Hepatocyte (in vitro differentiated cells): ENCODE measurements around the gene PRDM7. TPM values are rescaled to one million over a fixed set of nuclear protein-coding genes. Genes with fewer than 3 reads are reported as not detected.
"Not testable (repeated sequence)": the region's sequence is repeated elsewhere in the genome, so short reads cannot be mapped to it uniquely, and the experiment has no call there.

Experiments
- DNase-seq: peaks from one replicate; pipeline ENCODE4 v3.0.0-alpha.2; 2016; ENCODE audit warnings: low spot score
- H2AFZ ChIP-seq: fragments of 200-600 bp; sonication (generic); 2 replicates; pipeline ENCODE4 v1.6.0; 2016; ENCODE audit warnings: antibody characterized with exemption, mild to moderate bottlenecking
- H3K27ac ChIP-seq: fragments of 200-600 bp; sonication (generic); 2 replicates; pipeline ENCODE4 v1.5.1; 2016; ENCODE audit warnings: mild to moderate bottlenecking
- H3K27me3 ChIP-seq: fragments of 200-600 bp; sonication (generic); 2 replicates; pipeline ENCODE4 v1.6.1; 2016
- H3K36me3 ChIP-seq: fragments of 200-600 bp; sonication (generic); replicated peaks from 2 replicates; pipeline ENCODE4 v1.5.1; 2016; ENCODE audit warnings: low read depth; ENCODE audit not compliant: insufficient read depth
- H3K4me1 ChIP-seq: fragments of 200-600 bp; sonication (generic); 2 replicates; pipeline ENCODE4 v1.5.1; 2016; ENCODE audit warnings: mild to moderate bottlenecking, moderate library complexity; ENCODE audit not compliant: insufficient read depth
- H3K4me2 ChIP-seq: fragments of 200-600 bp; sonication (generic); 2 replicates; pipeline ENCODE4 v1.6.0; 2016
- H3K4me3 ChIP-seq: fragments of 200-600 bp; sonication (generic); 2 replicates; pipeline ENCODE4 v1.5.1; 2016; ENCODE audit warnings: mild to moderate bottlenecking
- H3K79me2 ChIP-seq: fragments of 200-600 bp; sonication (generic); 2 replicates; pipeline ENCODE4 v1.6.0; 2017; ENCODE audit warnings: mild to moderate bottlenecking
- H3K9me2 ChIP-seq: fragments of 200-600 bp; sonication (generic); replicated peaks from 2 replicates; pipeline ENCODE4 v1.6.0; 2017; ENCODE audit warnings: mild to moderate bottlenecking; ENCODE audit not compliant: insufficient read depth
- H3K9me3 ChIP-seq: fragments of 200-600 bp; sonication (generic); 2 replicates; pipeline ENCODE4 v1.5.1; 2016; ENCODE audit warnings: low read depth, mild to moderate bottlenecking
- H4K20me1 ChIP-seq: fragments of 200-600 bp; sonication (generic); 2 replicates; pipeline ENCODE4 v1.6.0; 2016; ENCODE audit warnings: mild to moderate bottlenecking; ENCODE audit not compliant: insufficient read depth, poor library complexity, severe bottlenecking
- WGBS: methylation state at CpG from one replicate; pipeline ENCODE4 v1.1.6; 2016; ENCODE audit warnings: low lambda C conversion rate; ENCODE audit errors: missing lambda C conversion rate; 5-methylcytosine and 5-hydroxymethylcytosine counted together
- polyA plus RNA-seq: library from polyadenylated mRNA; unstranded; fragments of >200 nt; fragmentation: Nextera tagmentation; extraction: Ambion mirVana; gene quantifications from 2 replicates; pipeline ENCODE4 v1.2.1, GENCODE V29; 2016
- total RNA-seq: library from RNA; depleted of rRNA; stranded (reverse); fragments of >200 nt; gene quantifications from 2 replicates; pipeline ENCODE4 v1.2.3, GENCODE V29; 2014
- TF ChIP-seq, protein P1 (sequence below): fragments of 200-600 bp; sonication (generic); IDR thresholded peaks from 2 replicates; pipeline ENCODE4 v1.5.1; 2016; ENCODE audit warnings: antibody characterized with exemption, mild to moderate bottlenecking; ENCODE audit not compliant: poor library complexity

The PRDM7 gene
- total and polyA plus RNA-seq, 2 experiments from 2014 or later, result not detected

DNA sequence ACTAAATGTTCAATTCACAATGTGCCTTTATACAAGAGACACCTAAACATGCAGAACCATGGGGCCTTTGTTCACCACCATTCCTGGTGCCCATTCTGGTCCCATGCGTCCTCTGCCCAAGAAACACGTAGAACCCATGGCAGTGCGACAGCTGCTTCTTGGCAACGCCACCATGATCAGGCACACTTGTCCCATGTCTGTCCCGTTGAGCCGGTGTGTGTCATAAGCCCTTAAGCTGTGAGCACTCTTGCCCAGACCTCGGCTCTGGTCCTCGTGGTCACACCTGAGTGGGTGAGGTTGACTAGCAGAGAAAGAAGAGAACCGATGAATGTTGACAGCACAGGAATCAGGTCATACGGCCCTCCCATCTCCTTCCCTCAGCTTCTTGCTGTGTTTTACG, 24.2 kb upstream of the PRDM7 start:
- not testable (repeated sequence) for H3K4me2 ChIP-seq, DNase-seq, H3K27me3 ChIP-seq, H4K20me1 ChIP-seq, H3K36me3 ChIP-seq, H3K27ac ChIP-seq, H3K4me1 ChIP-seq, H3K9me3 ChIP-seq, H3K9me2 ChIP-seq, H3K79me2 ChIP-seq, H2AFZ ChIP-seq, H3K4me3 ChIP-seq
- whole genome bisulfite sequencing, result 94% methylated on average over 11 of the region's 11 CpGs

DNA sequence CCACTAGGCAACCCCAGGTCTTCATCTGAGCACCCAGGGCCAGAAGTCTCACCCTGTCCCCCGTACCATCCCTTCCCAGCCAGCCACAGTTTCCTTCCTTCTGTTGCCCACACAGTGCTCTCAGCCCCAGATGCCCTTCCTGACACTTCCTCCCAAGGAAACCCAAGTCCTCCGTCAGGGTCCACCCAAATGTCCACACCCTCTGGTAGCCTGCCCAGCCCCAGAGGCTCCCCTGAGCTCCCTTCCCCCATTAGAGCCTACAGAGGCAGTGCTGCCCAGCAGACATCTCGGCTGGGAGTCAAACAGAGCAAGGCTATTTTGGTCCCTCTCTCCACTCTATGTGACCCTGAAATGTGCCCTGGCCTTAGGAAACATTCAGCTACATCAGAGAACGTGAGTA, 23.7 kb upstream of the PRDM7 start:
- H3K9me2 ChIP-seq, H3K36me3 ChIP-seq, H4K20me1 ChIP-seq, H2AFZ ChIP-seq, DNase-seq, H3K27me3 ChIP-seq, H3K4me3 ChIP-seq, H3K4me2 ChIP-seq, H3K9me3 ChIP-seq, H3K79me2 ChIP-seq, H3K27ac ChIP-seq, H3K4me1 ChIP-seq: not testable (repeated sequence)
- no CpG with 5 or more reads among the region's 4 CpGs for WGBS

DNA sequence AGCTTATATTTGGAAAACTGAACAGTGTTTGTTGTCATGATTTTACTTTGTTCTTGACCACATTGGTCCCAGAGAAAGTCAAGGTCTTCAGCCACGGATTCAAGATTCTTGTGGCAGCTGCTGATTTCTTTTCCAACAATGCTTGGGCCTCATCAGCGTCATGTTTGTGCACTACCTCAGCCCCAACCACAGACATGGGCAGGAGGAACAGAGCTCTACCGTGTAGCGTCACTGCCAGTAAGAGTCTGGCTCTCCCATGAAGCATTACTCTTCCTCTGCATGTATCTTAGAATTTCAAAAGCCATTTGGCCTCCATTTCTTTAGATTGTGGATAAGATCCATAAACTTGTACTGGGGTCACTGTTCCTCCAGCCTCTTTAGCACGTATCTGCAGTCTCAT, 23.1 kb upstream of the PRDM7 start:
- H3K27ac ChIP-seq, result not testable (repeated sequence)

DNA sequence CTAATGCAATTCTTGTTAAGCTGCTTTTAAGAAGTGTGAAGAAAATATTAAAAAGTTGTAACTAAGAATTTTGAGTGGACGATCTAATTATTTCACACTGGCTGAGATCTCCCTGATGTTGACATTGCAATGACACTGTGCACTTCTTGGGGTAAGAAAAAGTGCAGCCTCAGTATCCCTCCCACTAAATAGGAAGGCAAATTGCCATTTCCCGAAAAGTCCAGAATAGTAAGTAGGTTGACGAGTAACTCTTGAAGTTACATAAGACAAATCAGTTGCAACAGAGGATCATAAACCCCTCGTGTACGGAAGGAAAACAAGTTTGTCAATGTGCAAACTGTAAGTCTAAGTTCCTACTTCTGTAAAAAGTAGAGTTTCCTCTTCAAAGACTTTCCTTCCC, 21.8 kb upstream of the PRDM7 start:
- H3K36me3 ChIP-seq, H3K27me3 ChIP-seq, H3K9me2 ChIP-seq, H3K79me2 ChIP-seq, H3K4me1 ChIP-seq, H2AFZ ChIP-seq, H4K20me1 ChIP-seq, H3K4me3 ChIP-seq, H3K27ac ChIP-seq, DNase-seq, H3K9me3 ChIP-seq, H3K4me2 ChIP-seq: not testable (repeated sequence)
- 87% methylated on average over 3 of the region's 5 CpGs for WGBS

More for the DNA sequence above, 23.1 kb upstream of the PRDM7 start:
- WGBS, result 72% methylated on average over 4 of the region's 5 CpGs
- not testable (repeated sequence) for H3K9me3 ChIP-seq, H3K79me2 ChIP-seq, H3K4me1 ChIP-seq, H3K4me3 ChIP-seq, H3K4me2 ChIP-seq, DNase-seq, H3K9me2 ChIP-seq, H4K20me1 ChIP-seq, H3K36me3 ChIP-seq, H2AFZ ChIP-seq, H3K27me3 ChIP-seq

DNA sequence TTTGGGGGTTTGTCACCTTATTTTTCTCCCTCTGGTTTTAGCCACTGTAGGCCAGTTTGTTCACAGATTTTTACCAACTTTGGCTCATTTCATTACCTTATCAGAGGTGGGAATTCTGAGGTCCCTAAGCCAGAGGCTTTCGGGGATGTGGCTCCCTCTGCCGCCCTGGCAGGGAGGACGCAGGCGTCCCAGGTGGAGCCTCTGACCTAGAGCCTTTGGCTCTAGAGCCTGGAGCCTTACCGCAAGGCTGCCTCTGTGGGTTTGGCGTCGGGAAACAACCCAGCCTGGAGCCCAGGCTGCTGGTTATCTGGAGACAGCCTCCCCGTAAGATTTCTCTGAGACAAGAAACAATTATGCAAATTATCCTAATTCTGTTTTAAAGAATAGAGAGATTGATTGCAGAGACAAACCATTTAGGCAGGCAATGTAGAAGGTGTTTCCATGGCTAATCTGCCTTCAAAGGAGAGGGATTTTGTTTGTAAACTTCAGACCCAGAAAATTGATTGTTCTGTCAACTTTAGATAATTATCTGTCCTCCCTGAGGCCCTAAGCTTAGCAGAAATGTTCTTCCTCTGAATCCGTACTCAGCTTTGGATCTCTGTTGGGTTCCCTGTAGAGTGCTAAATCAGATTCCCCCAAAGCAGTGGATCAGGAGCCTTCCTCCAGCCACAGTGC, 20.0 kb upstream of the PRDM7 start:
- not testable (repeated sequence) for H3K4me3 ChIP-seq, H3K79me2 ChIP-seq, H3K27ac ChIP-seq, H3K27me3 ChIP-seq, H3K36me3 ChIP-seq, H3K9me2 ChIP-seq, H2AFZ ChIP-seq, H4K20me1 ChIP-seq, H3K4me1 ChIP-seq, H3K4me2 ChIP-seq, H3K9me3 ChIP-seq
- peak; percentile 32 for DNase-seq
- WGBS, result 22% methylated on average over 9 of the region's 9 CpGs
- TF ChIP-seq, protein P1, sequence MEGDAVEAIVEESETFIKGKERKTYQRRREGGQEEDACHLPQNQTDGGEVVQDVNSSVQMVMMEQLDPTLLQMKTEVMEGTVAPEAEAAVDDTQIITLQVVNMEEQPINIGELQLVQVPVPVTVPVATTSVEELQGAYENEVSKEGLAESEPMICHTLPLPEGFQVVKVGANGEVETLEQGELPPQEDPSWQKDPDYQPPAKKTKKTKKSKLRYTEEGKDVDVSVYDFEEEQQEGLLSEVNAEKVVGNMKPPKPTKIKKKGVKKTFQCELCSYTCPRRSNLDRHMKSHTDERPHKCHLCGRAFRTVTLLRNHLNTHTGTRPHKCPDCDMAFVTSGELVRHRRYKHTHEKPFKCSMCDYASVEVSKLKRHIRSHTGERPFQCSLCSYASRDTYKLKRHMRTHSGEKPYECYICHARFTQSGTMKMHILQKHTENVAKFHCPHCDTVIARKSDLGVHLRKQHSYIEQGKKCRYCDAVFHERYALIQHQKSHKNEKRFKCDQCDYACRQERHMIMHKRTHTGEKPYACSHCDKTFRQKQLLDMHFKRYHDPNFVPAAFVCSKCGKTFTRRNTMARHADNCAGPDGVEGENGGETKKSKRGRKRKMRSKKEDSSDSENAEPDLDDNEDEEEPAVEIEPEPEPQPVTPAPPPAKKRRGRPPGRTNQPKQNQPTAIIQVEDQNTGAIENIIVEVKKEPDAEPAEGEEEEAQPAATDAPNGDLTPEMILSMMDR, result peak; percentile 31

DNA sequence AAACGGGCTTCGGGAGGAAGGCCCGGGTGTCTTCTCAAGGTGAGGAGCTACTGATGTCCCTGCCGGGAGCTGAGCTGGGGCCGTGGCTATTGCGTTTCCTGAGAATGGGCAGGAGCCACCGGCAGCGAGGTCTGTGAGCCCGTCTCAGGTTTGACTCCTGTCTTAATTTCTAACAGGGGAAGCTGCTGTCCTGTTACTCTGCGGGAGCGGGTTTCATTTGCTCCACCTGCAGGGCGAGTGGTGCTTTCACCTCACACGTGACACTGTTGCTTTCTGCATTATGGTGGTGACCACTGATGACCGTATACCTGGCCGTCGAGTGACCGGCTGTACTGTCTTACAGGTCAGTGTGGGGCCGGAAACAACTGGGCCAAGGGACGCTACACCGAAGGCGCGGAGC, 17.7 kb upstream of the PRDM7 start:
- H4K20me1 ChIP-seq, DNase-seq, H2AFZ ChIP-seq, H3K36me3 ChIP-seq, H3K4me1 ChIP-seq, H3K4me2 ChIP-seq, H3K9me3 ChIP-seq, H3K4me3 ChIP-seq, H3K27me3 ChIP-seq, H3K27ac ChIP-seq, H3K9me2 ChIP-seq, H3K79me2 ChIP-seq: not testable (repeated sequence)
- WGBS, result 88% methylated on average over 21 of the region's 22 CpGs

DNA sequence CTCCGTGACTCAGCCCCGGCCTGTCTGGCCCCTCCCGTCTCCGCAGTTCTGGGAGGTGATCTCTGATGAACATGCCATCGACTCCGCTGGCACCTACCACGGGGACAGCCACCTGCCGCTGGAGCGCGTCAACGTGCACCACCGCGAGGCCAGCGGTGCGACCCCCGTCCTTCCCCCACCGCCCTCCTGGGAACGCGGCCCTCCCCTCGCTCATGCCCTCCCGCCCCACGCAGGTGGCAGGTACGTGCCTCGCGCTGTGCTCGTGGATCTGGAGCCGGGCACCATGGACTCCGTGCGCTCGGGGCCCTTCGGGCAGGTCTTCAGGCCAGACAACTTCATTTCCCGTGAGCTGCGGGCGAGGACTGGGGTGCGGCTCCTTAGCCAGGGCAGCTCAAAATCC, 17.2 kb upstream of the PRDM7 start:
- not testable (repeated sequence) for H3K4me2 ChIP-seq, H3K4me1 ChIP-seq, H2AFZ ChIP-seq, H3K27me3 ChIP-seq, H4K20me1 ChIP-seq, H3K9me2 ChIP-seq, H3K4me3 ChIP-seq, H3K36me3 ChIP-seq, DNase-seq, H3K9me3 ChIP-seq, H3K79me2 ChIP-seq, H3K27ac ChIP-seq
- WGBS, result 92% methylated on average over 9 of the region's 35 CpGs

DNA sequence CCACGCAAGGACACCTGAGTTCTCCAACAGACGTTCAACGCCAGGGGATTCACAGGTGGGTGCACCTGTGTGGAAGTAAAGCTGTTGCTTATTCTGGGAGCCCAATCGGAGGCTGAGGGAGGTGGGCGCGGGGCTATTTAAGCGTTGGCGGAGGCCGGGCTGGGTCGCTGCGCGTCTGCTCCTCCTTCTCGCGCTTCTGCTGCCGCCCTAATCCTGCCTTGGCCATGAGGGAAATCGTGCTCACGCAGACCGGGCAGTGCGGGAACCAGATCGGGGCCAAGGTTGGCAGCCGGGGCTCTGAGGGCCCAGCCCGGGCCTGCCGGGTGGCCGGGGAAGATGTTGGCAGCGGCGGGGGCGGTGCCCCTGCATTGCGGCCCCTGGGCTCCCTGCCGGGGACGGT, 16.7 kb upstream of the PRDM7 start:
- H3K4me1 ChIP-seq, H3K79me2 ChIP-seq, H3K27me3 ChIP-seq, H3K4me2 ChIP-seq, DNase-seq, H3K36me3 ChIP-seq, H4K20me1 ChIP-seq, H3K4me3 ChIP-seq, H3K9me2 ChIP-seq, H2AFZ ChIP-seq, H3K27ac ChIP-seq, H3K9me3 ChIP-seq: not testable (repeated sequence)
- 91% methylated on average over 27 of the region's 30 CpGs for WGBS
